GM19023 (cell line): ENCODE measurements around the gene SUPT6H.
"Not testable (repeated sequence)": the region's sequence is repeated elsewhere in the genome, so short reads cannot be mapped to it uniquely, and the experiment has no call there.

ENCODE experiments used
- ATAC-seq: cut with Tn5 transposase; IDR thresholded peaks from one replicate; pipeline ENCODE4 v1.9.1; 2021; ENCODE audit warnings: mild to moderate bottlenecking, moderate library complexity; ENCODE audit not compliant: unreplicated experiment

The SUPT6H gene

GRCh38 chr17:28646039-28646754 lies 15.8 kb upstream of the SUPT6H start:
- ATAC-seq = no peak

GRCh38 chr17:28648698-28649097 lies 13.3 kb upstream of the SUPT6H start:
- no peak for ATAC-seq

GRCh38 chr17:28655160-28655559 lies 6.8 kb upstream of the SUPT6H start:
- ATAC-seq = no peak

GRCh38 chr17:28657756-28658155 lies 4.2 kb upstream of the SUPT6H start:
- ATAC-seq = no peak

GRCh38 chr17:28658342-28658741 lies 3.7 kb upstream of the SUPT6H start:
- not testable (repeated sequence) for ATAC-seq

- ATAC-seq = not testable (repeated sequence)
Observed at GRCh38 chr17:28658766-28659496, 3.1 kb upstream of the SUPT6H start.

GRCh38 chr17:28659497-28659881 lies 2.5 kb upstream of the SUPT6H start:
- not testable (repeated sequence) for ATAC-seq

GRCh38 chr17:28662527-28662829 lies 473 bp downstream of the SUPT6H start:
- no peak for ATAC-seq

- ATAC-seq = no peak
Observed at GRCh38 chr17:28663723-28664122, 1.7 kb downstream of the SUPT6H start.

- no peak for ATAC-seq
Observed at GRCh38 chr17:28665994-28666393, 4.0 kb downstream of the SUPT6H start.

- ATAC-seq = no peak
Observed at GRCh38 chr17:28667870-28668269, 5.9 kb downstream of the SUPT6H start.

GRCh38 chr17:28669918-28670317 lies 7.9 kb downstream of the SUPT6H start:
- no peak for ATAC-seq

GRCh38 chr17:28675490-28675889 lies 13.5 kb downstream of the SUPT6H start:
- no peak for ATAC-seq

- no peak for ATAC-seq
Observed at GRCh38 chr17:28675980-28676379, 14.0 kb downstream of the SUPT6H start.

- ATAC-seq = no peak
Observed at GRCh38 chr17:28682655-28683054, 20.6 kb downstream of the SUPT6H start.

- no peak for ATAC-seq
Observed at GRCh38 chr17:28684963-28685362, 23.0 kb downstream of the SUPT6H start.

- no peak for ATAC-seq
Observed at GRCh38 chr17:28685366-28685765, 23.4 kb downstream of the SUPT6H start.

- ATAC-seq = no peak
Observed at GRCh38 chr17:28686296-28686695, 24.3 kb downstream of the SUPT6H start.

- ATAC-seq = no peak
Observed at GRCh38 chr17:28688481-28688880, 26.5 kb downstream of the SUPT6H start.

- no peak for ATAC-seq
Observed at GRCh38 chr17:28689011-28689410, 27.0 kb downstream of the SUPT6H start.

- no peak for ATAC-seq
Observed at GRCh38 chr17:28693869-28694268, 31.9 kb downstream of the SUPT6H start.

- ATAC-seq = no peak
Observed at GRCh38 chr17:28698253-28698941, 36.4 kb downstream of the SUPT6H start.
